K562 (cell line): ENCODE measurements around the gene SEMA6C. TPM values are rescaled to one million over a fixed set of nuclear protein-coding genes. Genes with fewer than 3 reads are reported as not detected.

Source experiments
- CEBPG ChIP-seq, 3 experiments: fragments of 200-800 bp in 1 of 3; sonication (Bioruptor generic) in 1 of 3; sonication (generic) in 1 of 3; formaldehyde crosslinking in 1 of 3; IDR thresholded peaks in 2 of 3; conservative IDR thresholded peaks in 1 of 3; 2 replicates each; pipeline versions ENCODE4 v1.6.1 to v1.8.0; 2016 to 2022; ENCODE audit warnings: missing compliant biosample characterization in 2 of 3, missing genetic modification characterization in 2 of 3, mild to moderate bottlenecking in 1 of 3, missing genetic modification reagents in 1 of 3
- CREBBP ChIP-seq: IDR thresholded peaks from one replicate; pipeline ENCODE4 v1.6.1; 2012; ENCODE audit warnings: low read depth, mild to moderate bottlenecking, control low read depth, inconsistent platforms, low read length
- DIDO1 ChIP-seq: fragments of 450-650 bp; IDR thresholded peaks from 2 replicates; pipeline ENCODE4 v1.6.1; 2016; ENCODE audit warnings: low read depth, missing biosample characterization, missing genetic modification characterization
- ESRRA ChIP-seq: fragments of 450-650 bp; IDR thresholded peaks from 2 replicates; pipeline ENCODE4 v1.6.1; 2014; ENCODE audit warnings: low read depth, mild to moderate bottlenecking, moderate library complexity, borderline replicate concordance
- ETS2 ChIP-seq: IDR thresholded peaks from 2 replicates; pipeline ENCODE4 v1.6.1; 2016; ENCODE audit warnings: borderline replicate concordance, missing genetic modification characterization, mild to moderate bottlenecking, moderate library complexity, missing compliant biosample characterization; ENCODE audit not compliant: poor library complexity, severe bottlenecking
- ETV6 ChIP-seq, 3 experiments: fragments of 150-350 bp in 1 of 3; sonication (generic) in 1 of 3; formaldehyde crosslinking in 1 of 3; IDR thresholded peaks; 2 replicates each; pipeline versions ENCODE4 v1.6.1 to v1.8.0; 2014 to 2022; ENCODE audit warnings: borderline replicate concordance in 2 of 3, low read depth in 2 of 3, antibody characterized with exemption in 1 of 3, low read length in 1 of 3, mild to moderate bottlenecking in 1 of 3, missing genetic modification reagents in 1 of 3
- FOXA1 ChIP-seq: fragments of 450-650 bp; IDR thresholded peaks from 2 replicates; pipeline ENCODE4 v1.6.1; 2016; ENCODE audit warnings: mild to moderate bottlenecking, borderline replicate concordance
- MTA2 ChIP-seq: fragments of 450-650 bp; IDR thresholded peaks from 2 replicates; pipeline ENCODE4 v1.6.1; 2016; ENCODE audit warnings: low read depth
- NR2C1 ChIP-seq, 2 experiments: fragments of 450-650 bp; IDR thresholded peaks; 2 replicates each; pipeline ENCODE4 v1.6.1; 2017; ENCODE audit warnings: mild to moderate bottlenecking in 2 of 2, antibody characterized with exemption in 1 of 2, inconsistent platforms in 1 of 2, missing compliant biosample characterization in 1 of 2, missing genetic modification characterization in 1 of 2
- PHF20 ChIP-seq: fragments of 450-650 bp; IDR thresholded peaks from 2 replicates; pipeline ENCODE4 v1.6.1; 2018; ENCODE audit not compliant: partially characterized antibody
- RBBP5 ChIP-seq: fragments of 200-600 bp; sonication (generic); IDR thresholded peaks from 2 replicates; pipeline ENCODE4 v1.6.1; 2012; ENCODE audit warnings: borderline replicate concordance, mild to moderate bottlenecking, low read length, control low read depth, inconsistent platforms; ENCODE audit not compliant: insufficient read depth, poor library complexity, severe bottlenecking
- SNIP1 ChIP-seq: fragments of 450-650 bp; IDR thresholded peaks from 2 replicates; pipeline ENCODE4 v1.7.1; 2017; ENCODE audit warnings: low read depth, mild to moderate bottlenecking
- SOX6 ChIP-seq: fragments of 450-650 bp; IDR thresholded peaks from 2 replicates; pipeline ENCODE4 v1.6.1; 2014; ENCODE audit warnings: mild to moderate bottlenecking
- TARDBP ChIP-seq: fragments of 450-650 bp; IDR thresholded peaks from 2 replicates; pipeline ENCODE4 v1.6.1; 2016
- TEAD4 ChIP-seq, 2 experiments: sonication (generic) in 1 of 2; formaldehyde crosslinking in 1 of 2; IDR thresholded peaks; 2 replicates each; pipeline versions ENCODE4 v1.6.1 to v1.8.0; 2012 to 2022; ENCODE audit warnings: borderline replicate concordance in 1 of 2, inconsistent platforms in 1 of 2, low read length in 1 of 2, mild to moderate bottlenecking in 1 of 2, missing genetic modification reagents in 1 of 2
- TRIM28 ChIP-seq: fragments of 450-650 bp; IDR thresholded peaks from 2 replicates; pipeline ENCODE4 v1.6.1; 2017
- ZC3H11A ChIP-seq: IDR thresholded peaks from 2 replicates; pipeline ENCODE4 v1.6.1; 2012; ENCODE audit warnings: low read depth, low read length, improper control_type of control experiment
- ZEB2 ChIP-seq: fragments of 450-650 bp; IDR thresholded peaks from 2 replicates; pipeline ENCODE4 v1.6.1; 2016
- ZKSCAN8 ChIP-seq: fragments of 200-800 bp; sonication (Bioruptor generic); IDR thresholded peaks from 2 replicates; pipeline ENCODE4 v1.6.1; 2016; ENCODE audit warnings: missing genetic modification characterization, missing compliant biosample characterization
- ZNF217 ChIP-seq: sonication (generic); formaldehyde crosslinking; IDR thresholded peaks from 2 replicates; pipeline ENCODE4 v1.8.0; 2022; ENCODE audit warnings: mild to moderate bottlenecking, missing genetic modification reagents
- ZNF507 ChIP-seq: conservative IDR thresholded peaks from 2 replicates; pipeline ENCODE4 v1.6.1; 2017; ENCODE audit warnings: missing genetic modification characterization, missing compliant biosample characterization
- ZNF778 ChIP-seq: fragments of 450-650 bp; formaldehyde crosslinking; IDR thresholded peaks from 2 replicates; pipeline ENCODE4 v1.4.0; 2020; ENCODE audit warnings: mild to moderate bottlenecking, moderate library complexity
- polyA plus RNA-seq, 8 experiments: library from polyadenylated mRNA; depleted of rRNA in 4 of 8; stranded (reverse) in 5 of 8; unstranded in 3 of 8; fragments of >200 nt; fragmentation: Nextera tagmentation in 2 of 8; fragmentation: Illumina TruSeq in 1 of 8; extraction: Ambion mirVana in 2 of 8; extraction: Trizol in 1 of 8; gene quantifications; 2 replicates each; pipeline versions ENCODE4 v1.2.1 to v1.2.3, GENCODE V29; 2011 to 2014; ENCODE audit warnings: inconsistent platforms in 1 of 8, missing spikeins in 1 of 8
- total RNA-seq, 7 experiments: library from RNA; depleted of rRNA in 6 of 7; stranded (reverse); fragments of >200 nt in 6 of 7; fragmentation: Illumina TruSeq in 2 of 7; extraction: Trizol in 2 of 7; gene quantifications; 2 replicates each; pipeline versions ENCODE4 v1.2.1 to v1.2.3, GENCODE V29; 2011 to 2021; ENCODE audit warnings: low replicate concordance in 1 of 7
- TF ChIP-seq, protein P1 (sequence below): fragments of 250-450 bp; sonication (Bioruptor Pico); IDR thresholded peaks from 2 replicates; pipeline ENCODE4 v1.4.0; 2020; ENCODE audit warnings: mild to moderate bottlenecking, moderate library complexity, borderline replicate concordance
- TF ChIP-seq, protein P2 (sequence below): fragments of 250-450 bp; sonication (Bioruptor Pico); IDR thresholded peaks from 2 replicates; pipeline ENCODE4 v1.4.0; 2020; ENCODE audit warnings: mild to moderate bottlenecking

Gene SEMA6C
- total and polyA plus RNA-seq, 9 of the 15 experiments (the other 6 are each of a cell fraction or from before 2014, with no cell fraction given), result 0.03 to 4.6 (median 0.95) TPM

DNA sequence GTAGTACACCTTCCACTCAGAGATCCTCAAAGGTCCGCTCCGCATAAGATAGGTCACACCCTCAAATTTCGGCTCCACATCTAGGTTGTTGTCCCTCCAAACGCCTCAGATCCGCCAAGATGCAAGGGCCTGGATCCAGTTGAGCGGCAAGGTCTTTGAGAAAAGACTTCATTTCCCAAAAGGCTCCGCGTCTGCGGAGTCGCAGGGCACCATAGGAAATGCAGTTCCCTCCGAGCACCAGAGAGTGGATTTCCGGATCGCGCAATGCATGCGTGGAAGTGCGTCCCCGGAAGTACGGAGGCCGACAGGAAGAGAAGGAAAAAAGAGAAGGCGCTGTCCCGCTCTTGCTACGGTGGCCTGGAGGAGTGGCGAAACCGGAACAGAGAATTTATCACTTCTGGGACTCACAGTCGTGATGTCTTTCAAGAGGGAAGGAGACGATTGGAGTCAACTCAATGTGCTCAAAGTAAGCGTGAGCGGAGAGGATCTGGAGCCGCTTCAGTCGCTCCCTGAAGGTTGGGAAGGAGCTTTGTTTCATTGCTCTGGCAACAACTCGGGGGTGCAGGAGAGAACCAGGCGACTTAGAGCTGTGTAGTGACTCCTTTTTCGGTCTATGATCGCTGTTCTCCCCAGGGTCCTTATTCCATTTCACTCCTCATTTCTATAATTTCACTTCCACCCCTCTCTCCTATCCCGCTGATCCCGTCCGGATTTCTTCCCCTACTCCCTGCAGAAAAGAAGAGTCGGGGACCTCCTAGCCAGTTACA, 19.5 kb upstream of the SEMA6C start, which contains the start of the genes LYSMD1 and SCNM1 (continued):
- TF ChIP-seq ZC3H11A, result no peak
- TF ChIP-seq, protein P1, sequence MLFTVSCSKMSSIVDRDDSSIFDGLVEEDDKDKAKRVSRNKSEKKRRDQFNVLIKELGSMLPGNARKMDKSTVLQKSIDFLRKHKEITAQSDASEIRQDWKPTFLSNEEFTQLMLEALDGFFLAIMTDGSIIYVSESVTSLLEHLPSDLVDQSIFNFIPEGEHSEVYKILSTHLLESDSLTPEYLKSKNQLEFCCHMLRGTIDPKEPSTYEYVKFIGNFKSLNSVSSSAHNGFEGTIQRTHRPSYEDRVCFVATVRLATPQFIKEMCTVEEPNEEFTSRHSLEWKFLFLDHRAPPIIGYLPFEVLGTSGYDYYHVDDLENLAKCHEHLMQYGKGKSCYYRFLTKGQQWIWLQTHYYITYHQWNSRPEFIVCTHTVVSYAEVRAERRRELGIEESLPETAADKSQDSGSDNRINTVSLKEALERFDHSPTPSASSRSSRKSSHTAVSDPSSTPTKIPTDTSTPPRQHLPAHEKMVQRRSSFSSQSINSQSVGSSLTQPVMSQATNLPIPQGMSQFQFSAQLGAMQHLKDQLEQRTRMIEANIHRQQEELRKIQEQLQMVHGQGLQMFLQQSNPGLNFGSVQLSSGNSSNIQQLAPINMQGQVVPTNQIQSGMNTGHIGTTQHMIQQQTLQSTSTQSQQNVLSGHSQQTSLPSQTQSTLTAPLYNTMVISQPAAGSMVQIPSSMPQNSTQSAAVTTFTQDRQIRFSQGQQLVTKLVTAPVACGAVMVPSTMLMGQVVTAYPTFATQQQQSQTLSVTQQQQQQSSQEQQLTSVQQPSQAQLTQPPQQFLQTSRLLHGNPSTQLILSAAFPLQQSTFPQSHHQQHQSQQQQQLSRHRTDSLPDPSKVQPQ, result no peak
- no peak for TF ChIP-seq ZNF507
- peak; percentile 78 for TF ChIP-seq CEBPG (CRISPR knock-in tag; IDR thresholded peaks at IDR 0.05)
- no peak for TF ChIP-seq CEBPG (tag; conservative IDR thresholded peaks at IDR 0.05 in 1 of 2, IDR thresholded peaks at IDR 0.05 in 1 of 2)
- no peak for TF ChIP-seq CREBBP
- TF ChIP-seq TRIM28, result 0 out of 2 replicates have a peak, but pooled peaks have one; percentile 13
- no peak for TF ChIP-seq ZNF778 (CRISPR knock-in tag)
- peak; percentile 53 for TF ChIP-seq ESRRA
- no peak for TF ChIP-seq ZNF217 (CRISPR knock-in tag)
- 0 out of 2 replicates have a peak, but pooled peaks have one; percentile 10 for TF ChIP-seq ZEB2
- no peak for TF ChIP-seq ZKSCAN8 (CRISPR knock-in tag)
- no peak for TF ChIP-seq MTA2
- peak; percentile 87 for TF ChIP-seq DIDO1 (tag)
- no peak for TF ChIP-seq SOX6
- peak; percentile 80 to 84; a peak in 2 of 4 replicates for TF ChIP-seq ETV6 (IDR thresholded peaks at IDR 0.05; ENCODE audit: borderline replicate concordance in 1 of 2, low read depth in 2 of 2, low read length in 1 of 2)
- no peak for TF ChIP-seq ETV6 (CRISPR knock-in tag; IDR thresholded peaks at IDR 0.05; ENCODE audit: borderline replicate concordance)
- TF ChIP-seq TEAD4 (IDR thresholded peaks at IDR 0.05; ENCODE audit: low read length), result peak; percentile 58; the same call in 1 of the 2 replicates
- TF ChIP-seq TEAD4 (CRISPR knock-in tag; IDR thresholded peaks at IDR 0.05; ENCODE audit: borderline replicate concordance), result no peak
- no peak for TF ChIP-seq SNIP1
- TF ChIP-seq, protein P2, sequence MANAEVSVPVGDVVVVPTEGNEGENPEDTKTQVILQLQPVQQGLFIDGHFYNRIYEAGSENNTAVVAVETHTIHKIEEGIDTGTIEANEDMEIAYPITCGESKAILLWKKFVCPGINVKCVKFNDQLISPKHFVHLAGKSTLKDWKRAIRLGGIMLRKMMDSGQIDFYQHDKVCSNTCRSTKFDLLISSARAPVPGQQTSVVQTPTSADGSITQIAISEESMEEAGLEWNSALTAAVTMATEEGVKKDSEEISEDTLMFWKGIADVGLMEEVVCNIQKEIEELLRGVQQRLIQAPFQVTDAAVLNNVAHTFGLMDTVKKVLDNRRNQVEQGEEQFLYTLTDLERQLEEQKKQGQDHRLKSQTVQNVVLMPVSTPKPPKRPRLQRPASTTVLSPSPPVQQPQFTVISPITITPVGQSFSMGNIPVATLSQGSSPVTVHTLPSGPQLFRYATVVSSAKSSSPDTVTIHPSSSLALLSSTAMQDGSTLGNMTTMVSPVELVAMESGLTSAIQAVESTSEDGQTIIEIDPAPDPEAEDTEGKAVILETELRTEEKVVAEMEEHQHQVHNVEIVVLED (CRISPR knock-in tag), result peak; percentile 75
- TF ChIP-seq NR2C1 (IDR thresholded peaks at IDR 0.05), result peak; percentile 95
- peak; percentile 96 for TF ChIP-seq NR2C1 (tag; IDR thresholded peaks at IDR 0.05)
- no peak for TF ChIP-seq FOXA1
- TF ChIP-seq TARDBP, result peak; percentile 90
- peak; percentile 93 for TF ChIP-seq PHF20
- TF ChIP-seq RBBP5, result peak; percentile 60
- TF ChIP-seq ETS2 (tag), result no peak
